NB4 (cell line): ENCODE results near the gene AVEN.
A peak's percentile ranks its signal among the peaks of the same experiment; 100 is the strongest.

Experiments used
- DNase-seq: peaks from one replicate; pipeline ENCODE4 v3.0.0; 2010; ENCODE audit warnings: low read depth
- H3K4me3 ChIP-seq: one replicate; pipeline ENCODE4 v1.5.1; 2011; ENCODE audit warnings: mild to moderate bottlenecking, low read depth, low read length, moderate library complexity
- MYC ChIP-seq: IDR thresholded peaks from 2 replicates; pipeline ENCODE4 v1.6.1; 2011; ENCODE audit warnings: low read depth, low read length
- POLR2A ChIP-seq: IDR thresholded peaks from 2 replicates; pipeline ENCODE4 v1.6.1; 2011; ENCODE audit warnings: mild to moderate bottlenecking; ENCODE audit not compliant: insufficient read length; ENCODE audit errors: extremely low read depth
- TF ChIP-seq, protein P1 (sequence below): IDR thresholded peaks from 2 replicates; pipeline ENCODE4 v1.6.1; 2011; ENCODE audit warnings: low read depth, low read length
- TF ChIP-seq, protein P2 (sequence below): IDR thresholded peaks from one replicate; pipeline ENCODE4 v1.5.1; 2012; ENCODE audit warnings: low read depth, low read length

The AVEN gene

GRCh38 chr15:33975022-33975565 is 63.9 kb downstream of the AVEN start:
- DNase-seq = peak; percentile 8
- no peak overlapping the region for H3K4me3 ChIP-seq
- TF ChIP-seq POLR2A = no peak
- TF ChIP-seq, protein P1, sequence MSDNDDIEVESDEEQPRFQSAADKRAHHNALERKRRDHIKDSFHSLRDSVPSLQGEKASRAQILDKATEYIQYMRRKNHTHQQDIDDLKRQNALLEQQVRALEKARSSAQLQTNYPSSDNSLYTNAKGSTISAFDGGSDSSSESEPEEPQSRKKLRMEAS = no peak
- TF ChIP-seq, protein P2, sequence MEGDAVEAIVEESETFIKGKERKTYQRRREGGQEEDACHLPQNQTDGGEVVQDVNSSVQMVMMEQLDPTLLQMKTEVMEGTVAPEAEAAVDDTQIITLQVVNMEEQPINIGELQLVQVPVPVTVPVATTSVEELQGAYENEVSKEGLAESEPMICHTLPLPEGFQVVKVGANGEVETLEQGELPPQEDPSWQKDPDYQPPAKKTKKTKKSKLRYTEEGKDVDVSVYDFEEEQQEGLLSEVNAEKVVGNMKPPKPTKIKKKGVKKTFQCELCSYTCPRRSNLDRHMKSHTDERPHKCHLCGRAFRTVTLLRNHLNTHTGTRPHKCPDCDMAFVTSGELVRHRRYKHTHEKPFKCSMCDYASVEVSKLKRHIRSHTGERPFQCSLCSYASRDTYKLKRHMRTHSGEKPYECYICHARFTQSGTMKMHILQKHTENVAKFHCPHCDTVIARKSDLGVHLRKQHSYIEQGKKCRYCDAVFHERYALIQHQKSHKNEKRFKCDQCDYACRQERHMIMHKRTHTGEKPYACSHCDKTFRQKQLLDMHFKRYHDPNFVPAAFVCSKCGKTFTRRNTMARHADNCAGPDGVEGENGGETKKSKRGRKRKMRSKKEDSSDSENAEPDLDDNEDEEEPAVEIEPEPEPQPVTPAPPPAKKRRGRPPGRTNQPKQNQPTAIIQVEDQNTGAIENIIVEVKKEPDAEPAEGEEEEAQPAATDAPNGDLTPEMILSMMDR = no peak
- TF ChIP-seq MYC = no peak

- TF ChIP-seq POLR2A = no peak
- no peak for TF ChIP-seq MYC
- no peak for DNase-seq
- H3K4me3 ChIP-seq = no peak overlapping the region
Observed at GRCh38 chr15:33971811-33972210, 67.2 kb downstream of the AVEN start.

DNA sequence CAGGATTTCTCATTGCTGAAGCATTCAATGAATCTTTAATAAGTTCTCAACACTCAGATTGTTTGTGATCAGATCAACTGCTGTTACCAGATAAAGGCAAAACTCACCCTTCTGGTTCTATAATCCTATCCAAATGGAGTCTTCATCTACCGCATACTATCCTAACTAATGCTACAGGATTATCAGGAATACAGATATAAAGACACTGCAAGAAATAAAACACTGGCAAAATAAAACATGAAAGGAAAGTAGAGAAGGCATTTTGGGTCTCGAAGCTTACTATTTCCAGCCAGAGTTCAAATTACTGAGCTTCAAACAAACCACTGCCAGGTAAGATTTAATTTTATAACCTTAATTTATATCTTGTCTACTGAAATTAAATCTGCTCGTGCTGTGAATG is 70.2 kb downstream of the AVEN start:
- no peak overlapping the region for H3K4me3 ChIP-seq
- TF ChIP-seq, protein P2 = no peak
- TF ChIP-seq POLR2A (no peak), MYC (no peak)
- TF ChIP-seq, protein P1 = no peak
- no peak for DNase-seq

DNA sequence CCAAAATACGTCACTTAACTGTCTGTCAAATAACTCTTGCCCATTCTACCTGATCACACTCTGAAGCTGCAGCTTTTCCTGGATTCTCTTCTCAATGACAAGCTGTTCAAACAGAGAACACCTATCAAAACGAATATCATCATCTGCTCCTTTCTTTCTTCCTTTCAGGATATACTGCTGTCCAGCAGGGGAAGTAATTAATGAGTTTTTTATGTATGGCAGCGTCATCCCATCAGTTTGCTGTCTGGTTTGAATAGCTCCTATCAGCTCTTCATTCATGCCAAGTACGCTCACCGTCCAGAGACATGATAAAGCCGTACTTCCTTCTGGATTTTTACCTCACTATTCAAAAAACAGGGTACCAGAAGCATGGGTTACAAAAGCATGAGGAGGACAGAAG is 70.8 kb downstream of the AVEN start, which contains the start of gene CHRM5:
TSS of gene CHRM5 (plus strand) at position 274 of the 400 bp plus-strand sequence. CDS start 94,221 bp downstream, outside the sequence.
- DNase-seq = no peak
- H3K4me3 ChIP-seq = no peak within 1 kb of the TSS
- TF ChIP-seq POLR2A (no peak), MYC (no peak)
- TF ChIP-seq, protein P1 = no peak
- TF ChIP-seq, protein P2 = no peak

DNA sequence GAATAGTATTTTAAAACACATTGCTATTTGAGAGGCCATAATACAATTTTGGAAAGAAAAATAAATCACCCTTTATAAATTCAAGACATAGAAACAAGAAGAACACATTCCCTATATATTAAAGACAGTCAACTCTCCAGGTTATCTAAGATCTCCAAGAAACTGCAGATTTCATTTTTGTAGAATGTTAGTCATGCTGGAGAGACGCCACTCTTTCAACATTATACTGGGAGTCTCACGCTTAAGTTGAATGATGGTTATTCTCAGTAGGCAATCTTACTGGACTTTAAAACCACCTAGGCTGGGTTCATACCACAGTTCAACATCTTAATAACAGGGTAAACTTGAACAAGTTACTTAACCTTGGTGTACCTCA is 74.4 kb downstream of the AVEN start:
- no peak for DNase-seq
- H3K4me3 ChIP-seq = no peak overlapping the region
- TF ChIP-seq, protein P1 = no peak
- TF ChIP-seq, protein P2 = no peak
- TF ChIP-seq POLR2A = no peak
- TF ChIP-seq MYC = no peak

DNA sequence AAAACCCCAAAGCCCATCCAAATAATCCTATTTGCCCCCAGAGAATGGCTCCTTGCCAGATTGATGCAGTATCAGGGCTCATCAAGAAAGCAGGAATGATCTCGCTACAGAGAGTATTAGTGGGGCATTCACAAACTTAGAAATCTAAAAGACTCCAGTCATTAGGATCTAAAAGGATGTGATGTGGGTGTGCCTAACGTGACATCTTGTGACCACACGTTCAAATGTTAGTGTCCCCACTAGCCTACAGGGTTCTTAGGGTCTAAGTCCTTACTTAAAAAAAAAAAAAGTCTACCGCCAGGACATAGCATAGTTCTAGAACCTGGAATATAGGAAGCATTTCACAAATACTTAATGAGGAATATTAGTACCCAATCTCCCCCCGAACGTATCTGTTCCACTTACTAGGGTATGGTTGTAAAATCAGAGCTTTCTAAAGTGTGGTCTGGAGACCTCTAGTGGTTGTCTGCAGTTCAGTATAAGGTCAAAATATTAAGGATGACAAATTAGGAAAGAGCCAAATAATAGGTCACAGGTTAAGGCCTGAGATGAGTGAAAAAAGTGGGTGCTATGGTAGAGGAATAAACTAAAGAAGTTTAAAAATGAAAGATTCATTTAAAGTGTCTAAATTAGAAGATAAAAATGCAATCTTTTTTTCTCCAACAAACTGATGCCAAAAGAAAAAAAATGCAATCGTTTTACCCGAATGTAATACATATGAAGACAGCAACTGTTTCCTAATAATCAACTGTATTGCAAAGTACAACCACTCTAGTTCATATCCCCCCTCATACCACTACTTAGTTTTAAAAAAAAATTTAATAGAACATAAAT is 75.0 kb downstream of the AVEN start:
- H3K4me3 ChIP-seq = no peak overlapping the region
- peak; percentile 49 for DNase-seq
- TF ChIP-seq POLR2A (no peak), MYC (no peak)
- TF ChIP-seq, protein P1 = no peak
- TF ChIP-seq, protein P2 = peak; percentile 74
